K562 (cell line): ENCODE data around the gene DIO3. TPM values are rescaled to one million over a fixed set of nuclear protein-coding genes. Genes with fewer than 3 reads are reported as not detected.

Source experiments
- ARID1B ChIP-seq: fragments of 450-650 bp; IDR thresholded peaks from 2 replicates; pipeline ENCODE4 v1.6.1; 2016; ENCODE audit warnings: antibody characterized with exemption, mild to moderate bottlenecking, inconsistent platforms
- HOXB6 ChIP-seq: fragments of 250-450 bp; sonication (Bioruptor Pico); IDR thresholded peaks from 2 replicates; pipeline ENCODE4 v1.5.1; 2022; ENCODE audit warnings: mild to moderate bottlenecking, borderline replicate concordance
- PURB ChIP-seq: sonication (generic); formaldehyde crosslinking; IDR thresholded peaks from 2 replicates; pipeline ENCODE4 v1.9.0; 2021; ENCODE audit warnings: low read depth, mild to moderate bottlenecking, missing genetic modification reagents
- ZBTB40 ChIP-seq, 2 experiments: fragments of 450-650 bp in 1 of 2; sonication (generic) in 1 of 2; formaldehyde crosslinking in 1 of 2; IDR thresholded peaks; 2 replicates each; pipeline versions ENCODE4 v1.7.1 to v1.9.0; 2016 to 2022; ENCODE audit warnings: inconsistent platforms in 1 of 2, mild to moderate bottlenecking in 1 of 2, missing genetic modification reagents in 1 of 2
- ZNF436 ChIP-seq: fragments of 250-450, 450-650 bp; sonication (Bioruptor Pico); formaldehyde crosslinking; IDR thresholded peaks from 2 replicates; pipeline ENCODE4 v1.7.0; 2020; ENCODE audit warnings: mild to moderate bottlenecking
- ZSCAN29 ChIP-seq: fragments of 450-650 bp; IDR thresholded peaks from 2 replicates; pipeline ENCODE4 v1.6.1; 2017
- ZSCAN32 ChIP-seq: fragments of 450-650 bp; formaldehyde crosslinking; IDR thresholded peaks from 2 replicates; pipeline ENCODE4 v1.4.0; 2020; ENCODE audit warnings: mild to moderate bottlenecking, moderate library complexity
- polyA plus RNA-seq, 8 experiments: library from polyadenylated mRNA; depleted of rRNA in 4 of 8; stranded (reverse) in 5 of 8; unstranded in 3 of 8; fragments of >200 nt; fragmentation: Nextera tagmentation in 2 of 8; fragmentation: Illumina TruSeq in 1 of 8; extraction: Ambion mirVana in 2 of 8; extraction: Trizol in 1 of 8; gene quantifications; 2 replicates each; pipeline versions ENCODE4 v1.2.1 to v1.2.3, GENCODE V29; 2011 to 2014; ENCODE audit warnings: inconsistent platforms in 1 of 8, missing spikeins in 1 of 8
- total RNA-seq, 7 experiments: library from RNA; depleted of rRNA in 6 of 7; stranded (reverse); fragments of >200 nt in 6 of 7; fragmentation: Illumina TruSeq in 2 of 7; extraction: Trizol in 2 of 7; gene quantifications; 2 replicates each; pipeline versions ENCODE4 v1.2.1 to v1.2.3, GENCODE V29; 2011 to 2021; ENCODE audit warnings: low replicate concordance in 1 of 7

Gene DIO3
- total and polyA plus RNA-seq, 9 of the 15 experiments (the other 6 are each of a cell fraction or from before 2014, with no cell fraction given): not detected

GRCh38 chr14:101563654-101564443 is 2.6 kb downstream of the DIO3 start (continued):
- TF ChIP-seq ZNF436 (CRISPR knock-in tag): no peak
- TF ChIP-seq ZSCAN29: no peak
- TF ChIP-seq ZBTB40 (IDR thresholded peaks at IDR 0.05): no peak
- no peak for TF ChIP-seq ZBTB40 (CRISPR knock-in tag; IDR thresholded peaks at IDR 0.05)
- TF ChIP-seq PURB (CRISPR knock-in tag): no peak
- TF ChIP-seq ARID1B: no peak
- no peak for TF ChIP-seq ZSCAN32 (CRISPR knock-in tag)
- no peak for TF ChIP-seq HOXB6
- TF ChIP-seq, all 486 proteins: peak for 0
